Hepatocyte (in vitro differentiated cells): Measurements from ENCODE around the gene ADPRS. TPM values are rescaled to one million over a fixed set of nuclear protein-coding genes. Genes with fewer than 3 reads are reported as not detected.

Experiments
- DNase-seq: peaks from one replicate; pipeline ENCODE4 v3.0.0-alpha.2; 2016; ENCODE audit warnings: low spot score
- H2AFZ ChIP-seq: fragments of 200-600 bp; sonication (generic); 2 replicates; pipeline ENCODE4 v1.6.0; 2016; ENCODE audit warnings: antibody characterized with exemption, mild to moderate bottlenecking
- H3K27ac ChIP-seq: fragments of 200-600 bp; sonication (generic); 2 replicates; pipeline ENCODE4 v1.5.1; 2016; ENCODE audit warnings: mild to moderate bottlenecking
- H3K27me3 ChIP-seq: fragments of 200-600 bp; sonication (generic); 2 replicates; pipeline ENCODE4 v1.6.1; 2016
- H3K36me3 ChIP-seq: fragments of 200-600 bp; sonication (generic); replicated peaks from 2 replicates; pipeline ENCODE4 v1.5.1; 2016; ENCODE audit warnings: low read depth; ENCODE audit not compliant: insufficient read depth
- H3K4me1 ChIP-seq: fragments of 200-600 bp; sonication (generic); 2 replicates; pipeline ENCODE4 v1.5.1; 2016; ENCODE audit warnings: mild to moderate bottlenecking, moderate library complexity; ENCODE audit not compliant: insufficient read depth
- H3K4me2 ChIP-seq: fragments of 200-600 bp; sonication (generic); 2 replicates; pipeline ENCODE4 v1.6.0; 2016
- H3K4me3 ChIP-seq: fragments of 200-600 bp; sonication (generic); 2 replicates; pipeline ENCODE4 v1.5.1; 2016; ENCODE audit warnings: mild to moderate bottlenecking
- H3K79me2 ChIP-seq: fragments of 200-600 bp; sonication (generic); 2 replicates; pipeline ENCODE4 v1.6.0; 2017; ENCODE audit warnings: mild to moderate bottlenecking
- H3K9me2 ChIP-seq: fragments of 200-600 bp; sonication (generic); replicated peaks from 2 replicates; pipeline ENCODE4 v1.6.0; 2017; ENCODE audit warnings: mild to moderate bottlenecking; ENCODE audit not compliant: insufficient read depth
- H3K9me3 ChIP-seq: fragments of 200-600 bp; sonication (generic); 2 replicates; pipeline ENCODE4 v1.5.1; 2016; ENCODE audit warnings: low read depth, mild to moderate bottlenecking
- H4K20me1 ChIP-seq: fragments of 200-600 bp; sonication (generic); 2 replicates; pipeline ENCODE4 v1.6.0; 2016; ENCODE audit warnings: mild to moderate bottlenecking; ENCODE audit not compliant: insufficient read depth, poor library complexity, severe bottlenecking
- CTCF ChIP-seq: fragments of 200-600 bp; sonication (generic); IDR thresholded peaks from 2 replicates; pipeline ENCODE4 v1.5.1; 2016; ENCODE audit warnings: antibody characterized with exemption, mild to moderate bottlenecking; ENCODE audit not compliant: poor library complexity
- EZH2 ChIP-seq: fragments of 200-600 bp; sonication (generic); IDR thresholded peaks from 2 replicates; pipeline ENCODE4 v1.6.1; 2016; ENCODE audit warnings: antibody characterized with exemption, mild to moderate bottlenecking, borderline replicate concordance
- EZH2phosphoT487 ChIP-seq: fragments of 200-600 bp; sonication (generic); IDR thresholded peaks from one replicate; pipeline ENCODE4 v1.6.1; 2018; ENCODE audit warnings: antibody characterized with exemption, mild to moderate bottlenecking, low read depth, moderate library complexity; ENCODE audit not compliant: unreplicated experiment, severe bottlenecking
- WGBS: methylation state at CpG from one replicate; pipeline ENCODE4 v1.1.6; 2016; ENCODE audit warnings: low lambda C conversion rate; ENCODE audit errors: missing lambda C conversion rate; 5-methylcytosine and 5-hydroxymethylcytosine counted together
- polyA plus RNA-seq: library from polyadenylated mRNA; unstranded; fragments of >200 nt; fragmentation: Nextera tagmentation; extraction: Ambion mirVana; gene quantifications from 2 replicates; pipeline ENCODE4 v1.2.1, GENCODE V29; 2016
- total RNA-seq: library from RNA; depleted of rRNA; stranded (reverse); fragments of >200 nt; gene quantifications from 2 replicates; pipeline ENCODE4 v1.2.3, GENCODE V29; 2014

The ADPRS gene
- total and polyA plus RNA-seq, 2 experiments from 2014 or later: 37.6 to 42.7 TPM

GRCh38 chr1:36084497-36085115 is 4.1 kb upstream of the ADPRS start:
- Histone ChIP-seq H2AFZ (peak overlapping the region; percentile 84), H3K9me3 (no peaks in the 10 kb centered on the region), H3K4me2 (peak overlapping the region; percentile 97), H3K36me3 (no peaks in the 10 kb centered on the region), H3K4me1 (peaks cover 10% of the 10 kb centered on the region), H3K9me2 (no peaks in the 10 kb centered on the region), H3K27ac (no peak overlapping the region), H3K79me2 (peaks cover 8% of the 10 kb centered on the region), H4K20me1 (no peaks in the 10 kb centered on the region), H3K4me3 (peak overlapping the region; percentile 55), H3K27me3 (no peaks in the 10 kb centered on the region)
- WGBS: 69% methylated on average over 19 of the region's 19 CpGs
- DNase-seq: no peak
- TF ChIP-seq CTCF (no peak), EZH2 (no peak), EZH2phosphoT487 (no peak)

GRCh38 chr1:36085126-36085525 is 3.6 kb upstream of the ADPRS start:
- DNase-seq: no peak
- Histone ChIP-seq H3K27me3 (no peaks in the 10 kb centered on the region), H4K20me1 (peaks cover 3% of the 10 kb centered on the region), H3K36me3 (no peaks in the 10 kb centered on the region), H2AFZ (no peak overlapping the region), H3K27ac (no peak overlapping the region), H3K4me1 (peaks cover 15% of the 10 kb centered on the region), H3K79me2 (peaks cover 13% of the 10 kb centered on the region), H3K4me3 (no peak overlapping the region), H3K4me2 (no peak overlapping the region), H3K9me2 (no peaks in the 10 kb centered on the region), H3K9me3 (no peaks in the 10 kb centered on the region)
- WGBS: 94% methylated on average over 9 of the region's 9 CpGs
- TF ChIP-seq CTCF (no peak), EZH2 (no peak), EZH2phosphoT487 (no peak)

- H3K27me3 ChIP-seq: no peaks in the 10 kb centered on the region
- H2AFZ ChIP-seq: no peak overlapping the region
- H3K4me3 ChIP-seq: no peak overlapping the region
- no peak overlapping the region for H3K4me2 ChIP-seq
- no peaks in the 10 kb centered on the region for H3K9me2 ChIP-seq
- WGBS: 94% methylated on average over 29 of the region's 29 CpGs
- peaks cover 21% of the 10 kb centered on the region for H3K79me2 ChIP-seq
- H3K27ac ChIP-seq: no peak overlapping the region
- H3K4me1 ChIP-seq: peaks cover 19% of the 10 kb centered on the region
- no peaks in the 10 kb centered on the region for H3K36me3 ChIP-seq
- TF ChIP-seq CTCF: no peak
- TF ChIP-seq EZH2: no peak
- TF ChIP-seq EZH2phosphoT487: no peak
- H4K20me1 ChIP-seq: peaks cover 3% of the 10 kb centered on the region
- no peaks in the 10 kb centered on the region for H3K9me3 ChIP-seq
- DNase-seq: no peak
Measured at GRCh38 chr1:36085686-36086526, 2.8 kb upstream of the ADPRS start.
